Keratinocyte (primary cell): ENCODE results near the gene LAMC3. TPM values are rescaled to one million over a fixed set of nuclear protein-coding genes. Genes with fewer than 3 reads are reported as not detected.

Experiments used
- DNase-seq: peaks from one replicate; pipeline ENCODE4 v3.0.0-alpha.2; 2011; ENCODE audit warnings: low read depth, missing footprints, low spot score
- FAIRE-seq: peaks from 2 replicates; lab custom pipeline; 2011; peaks lifted over from hg19 to GRCh38; lab: Jason Lieb, UNC
- H2AFZ ChIP-seq: 2 replicates; pipeline ENCODE4 v1.6.0; 2012; ENCODE audit warnings: low read length, control low read depth, inconsistent platforms; ENCODE audit not compliant: control insufficient read depth
- H3K27ac ChIP-seq: 2 replicates; pipeline ENCODE4 v1.5.1; 2011; ENCODE audit warnings: low read length; ENCODE audit not compliant: control insufficient read depth, insufficient read depth
- H3K27me3 ChIP-seq: 3 replicates; pipeline ENCODE4 v1.6.0; 2011; ENCODE audit warnings: low read length; ENCODE audit not compliant: control insufficient read depth, insufficient read depth; ENCODE audit errors: extremely low read depth
- H3K36me3 ChIP-seq, 2 experiments: 2 replicates in 1 of 2; 3 replicates in 1 of 2; pipeline ENCODE4 v1.5.1; 2011; ENCODE audit warnings: low read length in 2 of 2, mild to moderate bottlenecking in 1 of 2; ENCODE audit not compliant: control insufficient read depth in 2 of 2, insufficient read depth in 2 of 2; ENCODE audit errors: extremely low read depth in 1 of 2
- H3K4me1 ChIP-seq: 3 replicates; pipeline ENCODE4 v1.5.1; 2011; ENCODE audit warnings: low read length; ENCODE audit not compliant: control insufficient read depth, insufficient read depth; ENCODE audit errors: extremely low read depth
- H3K4me2 ChIP-seq: 3 replicates; pipeline ENCODE4 v1.6.0; 2011; ENCODE audit warnings: low read depth, low read length; ENCODE audit not compliant: control insufficient read depth, insufficient read depth; ENCODE audit errors: extremely low read depth
- H3K4me3 ChIP-seq, 3 experiments: fragments of 200-600 bp in 1 of 3; sonication (generic) in 1 of 3; 2 replicates in 2 of 3; 3 replicates in 1 of 3; pipeline ENCODE4 v1.5.1; 2011 to 2016; ENCODE audit warnings: low read length in 3 of 3, mild to moderate bottlenecking in 3 of 3, control low read depth in 2 of 3, inconsistent platforms in 1 of 3, low read depth in 1 of 3, mixed read lengths in 1 of 3, mixed run types in 1 of 3, moderate library complexity in 1 of 3; ENCODE audit not compliant: control insufficient read depth in 2 of 3, insufficient read depth in 2 of 3; ENCODE audit errors: extremely low read depth in 1 of 3
- H3K79me2 ChIP-seq: 2 replicates; pipeline ENCODE4 v1.6.0; 2012; ENCODE audit warnings: low read length; ENCODE audit not compliant: control insufficient read depth, insufficient read depth
- H3K9ac ChIP-seq: 3 replicates; pipeline ENCODE4 v1.6.0; 2011; ENCODE audit warnings: low read length; ENCODE audit not compliant: control insufficient read depth, insufficient read depth; ENCODE audit errors: extremely low read depth
- H3K9me1 ChIP-seq: 3 replicates; pipeline ENCODE4 v1.6.0; 2011; ENCODE audit warnings: low read length; ENCODE audit not compliant: control insufficient read depth, insufficient read depth; ENCODE audit errors: extremely low read depth
- H3K9me3 ChIP-seq: 2 replicates; pipeline ENCODE4 v1.5.1; 2012; ENCODE audit warnings: low read depth, low read length; ENCODE audit not compliant: control insufficient read depth
- H4K20me1 ChIP-seq: 3 replicates; pipeline ENCODE4 v1.6.0; 2011; ENCODE audit warnings: low read length; ENCODE audit not compliant: control insufficient read depth, insufficient read depth; ENCODE audit errors: extremely low read depth
- EZH2 ChIP-seq: IDR thresholded peaks from one replicate; pipeline ENCODE4 v1.6.1; 2012; ENCODE audit warnings: inconsistent platforms, mild to moderate bottlenecking, low read length, moderate library complexity
- dilution Hi-C: fragments of 300-500 bp; cut with MboI; formaldehyde crosslinking; loops from one replicate; pipeline ENCODE4 v1.7.0; 2020; ENCODE audit warnings: low sequenced_read_pairs; ENCODE audit not compliant: extremely low pct_ligation_motif_present
- polyA plus RNA-seq, 5 experiments: library from polyadenylated mRNA; depleted of rRNA in 3 of 5; stranded (reverse) in 3 of 5; stranded (forward) in 1 of 5; unstranded in 1 of 5; fragments of >200 nt; gene quantifications; 1 replicate in 1 of 5; 2 replicates in 3 of 5; 3 replicates in 1 of 5; pipeline versions ENCODE4 v1.2.1 to v1.2.3, GENCODE V29; 2011 to 2012; ENCODE audit warnings: missing spikeins in 2 of 5, low read depth in 1 of 5, low replicate concordance in 1 of 5
- TF ChIP-seq, protein P1 (sequence below), 3 experiments: IDR thresholded peaks in 1 of 3; conservative IDR thresholded peaks in 1 of 3; optimal IDR thresholded peaks in 1 of 3; 2 replicates in 2 of 3; 3 replicates in 1 of 3; pipeline versions ENCODE3 to v1.5.1; 2011; ENCODE audit warnings: low read length in 3 of 3, mild to moderate bottlenecking in 3 of 3, moderate library complexity in 2 of 3, control low read depth in 1 of 3, inconsistent platforms in 1 of 3; ENCODE audit not compliant: insufficient read depth in 2 of 3; ENCODE audit errors: extremely low read depth in 1 of 3

The LAMC3 gene
- polyA plus RNA-seq, 1 donor (not counting 4 experiments of a cell fraction or from before 2014, with no cell fraction given): not detected

DNA sequence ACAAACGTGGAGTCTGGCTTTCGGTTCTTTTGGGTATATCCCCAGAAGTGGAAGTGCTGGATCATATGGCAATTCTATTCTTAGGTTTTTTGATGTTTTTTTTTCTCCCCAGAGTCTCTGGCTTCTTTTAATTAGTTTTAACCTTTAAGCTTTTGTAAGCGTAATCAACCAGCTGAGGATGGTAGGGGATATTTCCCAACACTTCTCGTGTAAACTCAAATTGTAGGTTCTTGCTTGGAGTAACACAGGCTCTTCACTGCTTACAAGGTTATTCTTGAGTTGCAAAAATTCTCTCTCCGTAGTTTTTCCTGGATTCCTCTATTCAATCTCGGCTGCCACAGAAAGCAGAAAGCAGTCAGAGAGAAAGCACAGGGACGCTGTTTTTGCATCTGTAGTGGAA is 11.9 kb downstream of the LAMC3 start:
- Histone ChIP-seq H3K9me1 (no peaks in the 10 kb centered on the region), H3K27ac (no peak overlapping the region), H3K4me3 (no peak overlapping the region), H3K27me3 (peaks cover 26% of the 10 kb centered on the region), H3K9me3 (no peaks in the 10 kb centered on the region), H3K36me3 (no peaks in the 10 kb centered on the region), H3K9ac (no peak overlapping the region), H3K4me1 (no peaks in the 10 kb centered on the region), H3K79me2 (no peaks in the 10 kb centered on the region), H3K4me2 (no peak overlapping the region), H4K20me1 (no peaks in the 10 kb centered on the region), H2AFZ (no peak overlapping the region)
- DNase-seq (no peak), FAIRE-seq (no peak)
- dilution Hi-C loops: no loop called here
- TF ChIP-seq, protein P1, sequence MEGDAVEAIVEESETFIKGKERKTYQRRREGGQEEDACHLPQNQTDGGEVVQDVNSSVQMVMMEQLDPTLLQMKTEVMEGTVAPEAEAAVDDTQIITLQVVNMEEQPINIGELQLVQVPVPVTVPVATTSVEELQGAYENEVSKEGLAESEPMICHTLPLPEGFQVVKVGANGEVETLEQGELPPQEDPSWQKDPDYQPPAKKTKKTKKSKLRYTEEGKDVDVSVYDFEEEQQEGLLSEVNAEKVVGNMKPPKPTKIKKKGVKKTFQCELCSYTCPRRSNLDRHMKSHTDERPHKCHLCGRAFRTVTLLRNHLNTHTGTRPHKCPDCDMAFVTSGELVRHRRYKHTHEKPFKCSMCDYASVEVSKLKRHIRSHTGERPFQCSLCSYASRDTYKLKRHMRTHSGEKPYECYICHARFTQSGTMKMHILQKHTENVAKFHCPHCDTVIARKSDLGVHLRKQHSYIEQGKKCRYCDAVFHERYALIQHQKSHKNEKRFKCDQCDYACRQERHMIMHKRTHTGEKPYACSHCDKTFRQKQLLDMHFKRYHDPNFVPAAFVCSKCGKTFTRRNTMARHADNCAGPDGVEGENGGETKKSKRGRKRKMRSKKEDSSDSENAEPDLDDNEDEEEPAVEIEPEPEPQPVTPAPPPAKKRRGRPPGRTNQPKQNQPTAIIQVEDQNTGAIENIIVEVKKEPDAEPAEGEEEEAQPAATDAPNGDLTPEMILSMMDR (optimal IDR thresholded peaks at IDR 0.05 in 1 of 3, IDR thresholded peaks at IDR 0.05 in 1 of 3, conservative IDR thresholded peaks at IDR 0.05 in 1 of 3; ENCODE audit: extremely low read depth in 1 of 3, insufficient read depth in 2 of 3, low read length in 3 of 3): no peak
- TF ChIP-seq EZH2: no peak

DNA sequence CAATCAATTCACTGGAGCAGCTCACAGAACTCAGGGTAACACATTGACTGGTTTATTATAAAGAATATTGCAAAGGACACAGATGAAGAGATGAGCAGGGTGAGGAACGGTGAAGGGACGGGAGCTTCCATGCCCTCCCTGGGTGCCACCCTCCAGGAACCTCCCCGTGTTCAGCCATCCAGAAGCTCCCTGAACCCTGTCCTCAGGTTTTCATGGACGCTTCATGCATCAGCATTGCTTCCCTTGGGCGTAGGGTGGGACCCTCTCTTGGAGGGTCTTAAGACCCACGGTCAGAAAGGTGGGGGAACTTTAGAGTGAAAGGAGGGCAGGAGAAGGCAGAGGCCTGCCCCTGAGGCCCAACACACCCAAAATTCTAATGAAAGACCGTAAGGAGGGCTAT is 12.8 kb downstream of the LAMC3 start:
- no peaks in the 10 kb centered on the region for H3K4me1 ChIP-seq
- no peak for DNase-seq
- H3K27me3 ChIP-seq: peaks cover 24% of the 10 kb centered on the region
- no peak overlapping the region for H2AFZ ChIP-seq
- dilution Hi-C loops: no loop called here
- no peak overlapping the region for H3K4me3 ChIP-seq
- H3K4me2 ChIP-seq: no peak overlapping the region
- H4K20me1 ChIP-seq: no peaks in the 10 kb centered on the region
- no peak overlapping the region for H3K27ac ChIP-seq
- no peak for TF ChIP-seq EZH2
- H3K9ac ChIP-seq: no peak overlapping the region
- FAIRE-seq: no peak
- H3K79me2 ChIP-seq: no peaks in the 10 kb centered on the region
- H3K36me3 ChIP-seq: no peaks in the 10 kb centered on the region
- H3K9me1 ChIP-seq: no peaks in the 10 kb centered on the region
- H3K9me3 ChIP-seq: no peaks in the 10 kb centered on the region
